Keratinocyte (primary cell): ENCODE measurements around the gene GRB2. TPM values are rescaled to one million over a fixed set of nuclear protein-coding genes. Genes with fewer than 3 reads are reported as not detected.

Experiments used
- DNase-seq: peaks from one replicate; pipeline ENCODE4 v3.0.0-alpha.2; 2011; ENCODE audit warnings: low read depth, missing footprints, low spot score
- FAIRE-seq: peaks from 2 replicates; lab custom pipeline; 2011; peaks lifted over from hg19 to GRCh38; lab: Jason Lieb, UNC
- H2AFZ ChIP-seq: 2 replicates; pipeline ENCODE4 v1.6.0; 2012; ENCODE audit warnings: low read length, control low read depth, inconsistent platforms; ENCODE audit not compliant: control insufficient read depth
- H3K27ac ChIP-seq: 2 replicates; pipeline ENCODE4 v1.5.1; 2011; ENCODE audit warnings: low read length; ENCODE audit not compliant: control insufficient read depth, insufficient read depth
- H3K27me3 ChIP-seq: 3 replicates; pipeline ENCODE4 v1.6.0; 2011; ENCODE audit warnings: low read length; ENCODE audit not compliant: control insufficient read depth, insufficient read depth; ENCODE audit errors: extremely low read depth
- H3K36me3 ChIP-seq, 2 experiments: 2 replicates in 1 of 2; 3 replicates in 1 of 2; pipeline ENCODE4 v1.5.1; 2011; ENCODE audit warnings: low read length in 2 of 2, mild to moderate bottlenecking in 1 of 2; ENCODE audit not compliant: control insufficient read depth in 2 of 2, insufficient read depth in 2 of 2; ENCODE audit errors: extremely low read depth in 1 of 2
- H3K4me1 ChIP-seq: 3 replicates; pipeline ENCODE4 v1.5.1; 2011; ENCODE audit warnings: low read length; ENCODE audit not compliant: control insufficient read depth, insufficient read depth; ENCODE audit errors: extremely low read depth
- H3K4me2 ChIP-seq: 3 replicates; pipeline ENCODE4 v1.6.0; 2011; ENCODE audit warnings: low read depth, low read length; ENCODE audit not compliant: control insufficient read depth, insufficient read depth; ENCODE audit errors: extremely low read depth
- H3K4me3 ChIP-seq, 3 experiments: fragments of 200-600 bp in 1 of 3; sonication (generic) in 1 of 3; 2 replicates in 2 of 3; 3 replicates in 1 of 3; pipeline ENCODE4 v1.5.1; 2011 to 2016; ENCODE audit warnings: low read length in 3 of 3, mild to moderate bottlenecking in 3 of 3, control low read depth in 2 of 3, inconsistent platforms in 1 of 3, low read depth in 1 of 3, mixed read lengths in 1 of 3, mixed run types in 1 of 3, moderate library complexity in 1 of 3; ENCODE audit not compliant: control insufficient read depth in 2 of 3, insufficient read depth in 2 of 3; ENCODE audit errors: extremely low read depth in 1 of 3
- H3K79me2 ChIP-seq: 2 replicates; pipeline ENCODE4 v1.6.0; 2012; ENCODE audit warnings: low read length; ENCODE audit not compliant: control insufficient read depth, insufficient read depth
- H3K9ac ChIP-seq: 3 replicates; pipeline ENCODE4 v1.6.0; 2011; ENCODE audit warnings: low read length; ENCODE audit not compliant: control insufficient read depth, insufficient read depth; ENCODE audit errors: extremely low read depth
- H3K9me1 ChIP-seq: 3 replicates; pipeline ENCODE4 v1.6.0; 2011; ENCODE audit warnings: low read length; ENCODE audit not compliant: control insufficient read depth, insufficient read depth; ENCODE audit errors: extremely low read depth
- H3K9me3 ChIP-seq: 2 replicates; pipeline ENCODE4 v1.5.1; 2012; ENCODE audit warnings: low read depth, low read length; ENCODE audit not compliant: control insufficient read depth
- H4K20me1 ChIP-seq: 3 replicates; pipeline ENCODE4 v1.6.0; 2011; ENCODE audit warnings: low read length; ENCODE audit not compliant: control insufficient read depth, insufficient read depth; ENCODE audit errors: extremely low read depth
- EZH2 ChIP-seq: IDR thresholded peaks from one replicate; pipeline ENCODE4 v1.6.1; 2012; ENCODE audit warnings: inconsistent platforms, mild to moderate bottlenecking, low read length, moderate library complexity
- dilution Hi-C: fragments of 300-500 bp; cut with MboI; formaldehyde crosslinking; loops from one replicate; pipeline ENCODE4 v1.7.0; 2020; ENCODE audit warnings: low sequenced_read_pairs; ENCODE audit not compliant: extremely low pct_ligation_motif_present
- polyA plus RNA-seq, 5 experiments: library from polyadenylated mRNA; depleted of rRNA in 3 of 5; stranded (reverse) in 3 of 5; stranded (forward) in 1 of 5; unstranded in 1 of 5; fragments of >200 nt; gene quantifications; 1 replicate in 1 of 5; 2 replicates in 3 of 5; 3 replicates in 1 of 5; pipeline versions ENCODE4 v1.2.1 to v1.2.3, GENCODE V29; 2011 to 2012; ENCODE audit warnings: missing spikeins in 2 of 5, low read depth in 1 of 5, low replicate concordance in 1 of 5
- TF ChIP-seq, protein P1 (sequence below), 3 experiments: IDR thresholded peaks in 1 of 3; conservative IDR thresholded peaks in 1 of 3; optimal IDR thresholded peaks in 1 of 3; 2 replicates in 2 of 3; 3 replicates in 1 of 3; pipeline versions ENCODE3 to v1.5.1; 2011; ENCODE audit warnings: low read length in 3 of 3, mild to moderate bottlenecking in 3 of 3, moderate library complexity in 2 of 3, control low read depth in 1 of 3, inconsistent platforms in 1 of 3; ENCODE audit not compliant: insufficient read depth in 2 of 3; ENCODE audit errors: extremely low read depth in 1 of 3

Gene GRB2
- polyA plus RNA-seq, 1 donor (not counting 4 experiments of a cell fraction or from before 2014, with no cell fraction given), result 62.0 TPM

DNA sequence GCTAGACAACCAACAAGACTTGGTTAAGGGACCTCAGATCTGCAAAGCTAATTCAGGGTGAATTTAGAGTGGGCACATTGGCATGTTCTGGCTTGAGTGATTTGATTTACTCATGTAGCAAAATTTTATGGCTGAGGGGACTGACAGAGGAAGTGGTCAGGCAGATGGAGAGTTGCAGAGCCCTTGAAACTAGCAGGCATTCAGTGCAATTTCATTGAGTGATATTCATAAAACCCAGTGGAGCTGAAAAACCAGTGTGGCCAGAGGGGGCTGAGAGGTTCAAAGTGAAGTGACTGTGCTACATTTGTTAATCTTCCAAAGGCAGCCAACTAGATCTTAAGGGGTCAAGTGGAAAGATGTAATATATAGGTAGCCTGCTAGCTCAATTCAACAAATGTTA is 48.7 kb upstream of the GRB2 start:
- FAIRE-seq, result no peak
- Histone ChIP-seq H3K9me1 (no peaks in the 10 kb centered on the region), H3K4me2 (peak overlapping the region; percentile 42), H3K4me1 (peaks cover 23% of the 10 kb centered on the region), H3K9me3 (no peaks in the 10 kb centered on the region), H3K27me3 (no peaks in the 10 kb centered on the region), H3K36me3 (no peaks in the 10 kb centered on the region), H2AFZ (no peak overlapping the region), H4K20me1 (no peaks in the 10 kb centered on the region), H3K79me2 (peaks cover 1% of the 10 kb centered on the region), H3K4me3 (no peak overlapping the region), H3K9ac (no peak overlapping the region), H3K27ac (no peak overlapping the region)
- dilution Hi-C loops, result no loop called here
- TF ChIP-seq, protein P1, sequence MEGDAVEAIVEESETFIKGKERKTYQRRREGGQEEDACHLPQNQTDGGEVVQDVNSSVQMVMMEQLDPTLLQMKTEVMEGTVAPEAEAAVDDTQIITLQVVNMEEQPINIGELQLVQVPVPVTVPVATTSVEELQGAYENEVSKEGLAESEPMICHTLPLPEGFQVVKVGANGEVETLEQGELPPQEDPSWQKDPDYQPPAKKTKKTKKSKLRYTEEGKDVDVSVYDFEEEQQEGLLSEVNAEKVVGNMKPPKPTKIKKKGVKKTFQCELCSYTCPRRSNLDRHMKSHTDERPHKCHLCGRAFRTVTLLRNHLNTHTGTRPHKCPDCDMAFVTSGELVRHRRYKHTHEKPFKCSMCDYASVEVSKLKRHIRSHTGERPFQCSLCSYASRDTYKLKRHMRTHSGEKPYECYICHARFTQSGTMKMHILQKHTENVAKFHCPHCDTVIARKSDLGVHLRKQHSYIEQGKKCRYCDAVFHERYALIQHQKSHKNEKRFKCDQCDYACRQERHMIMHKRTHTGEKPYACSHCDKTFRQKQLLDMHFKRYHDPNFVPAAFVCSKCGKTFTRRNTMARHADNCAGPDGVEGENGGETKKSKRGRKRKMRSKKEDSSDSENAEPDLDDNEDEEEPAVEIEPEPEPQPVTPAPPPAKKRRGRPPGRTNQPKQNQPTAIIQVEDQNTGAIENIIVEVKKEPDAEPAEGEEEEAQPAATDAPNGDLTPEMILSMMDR (optimal IDR thresholded peaks at IDR 0.05 in 1 of 3, IDR thresholded peaks at IDR 0.05 in 1 of 3, conservative IDR thresholded peaks at IDR 0.05 in 1 of 3; ENCODE audit: extremely low read depth in 1 of 3, insufficient read depth in 2 of 3, low read length in 3 of 3), result no peak
- TF ChIP-seq EZH2, result no peak
- no peak for DNase-seq

DNA sequence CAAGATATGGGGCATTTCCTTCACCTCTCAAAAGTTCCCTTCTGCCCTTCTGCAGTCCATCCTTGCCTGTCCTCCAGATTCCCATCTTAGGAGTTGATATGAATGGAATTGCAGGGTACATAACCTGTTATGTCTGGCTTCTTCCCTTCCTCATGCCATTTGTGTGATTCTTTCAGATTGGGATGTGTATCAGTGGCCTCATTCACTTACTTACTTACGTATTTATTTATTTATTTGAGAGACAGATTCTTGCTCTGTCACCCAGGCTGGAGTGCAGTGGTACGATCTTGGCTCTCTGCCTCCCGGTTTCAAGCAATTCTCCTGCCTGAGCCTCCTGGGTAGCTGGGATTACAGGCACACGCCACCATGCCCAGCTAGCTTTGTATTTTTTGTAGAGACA is 44.8 kb upstream of the GRB2 start:
- dilution Hi-C loops, result no loop called here
- Histone ChIP-seq H3K9ac (no peak overlapping the region), H3K9me3 (no peaks in the 10 kb centered on the region), H3K79me2 (no peaks in the 10 kb centered on the region), H3K36me3 (no peaks in the 10 kb centered on the region), H3K27me3 (no peaks in the 10 kb centered on the region), H3K9me1 (no peaks in the 10 kb centered on the region), H3K4me2 (no peak overlapping the region), H3K27ac (no peak overlapping the region), H3K4me1 (peaks cover 8% of the 10 kb centered on the region), H3K4me3 (no peak overlapping the region), H2AFZ (no peak overlapping the region), H4K20me1 (no peaks in the 10 kb centered on the region)
- FAIRE-seq (no peak), DNase-seq (no peak)
- TF ChIP-seq EZH2, result no peak
- TF ChIP-seq, protein P1 (optimal IDR thresholded peaks at IDR 0.05 in 1 of 3, IDR thresholded peaks at IDR 0.05 in 1 of 3, conservative IDR thresholded peaks at IDR 0.05 in 1 of 3; ENCODE audit: extremely low read depth in 1 of 3, insufficient read depth in 2 of 3, low read length in 3 of 3), result no peak
